ENCODE results near the gene CHAMP1. TPM values are rescaled to one million over a fixed set of nuclear protein-coding genes. Genes with fewer than 3 reads are reported as not detected.
"Not testable (repeated sequence)": the region's sequence is repeated elsewhere in the genome, so short reads cannot be mapped to it uniquely, and the experiment has no call there.

CHAMP1 gene
- total RNA-seq, 1 experiment from 2014 or later = 35.2 TPM

DNA sequence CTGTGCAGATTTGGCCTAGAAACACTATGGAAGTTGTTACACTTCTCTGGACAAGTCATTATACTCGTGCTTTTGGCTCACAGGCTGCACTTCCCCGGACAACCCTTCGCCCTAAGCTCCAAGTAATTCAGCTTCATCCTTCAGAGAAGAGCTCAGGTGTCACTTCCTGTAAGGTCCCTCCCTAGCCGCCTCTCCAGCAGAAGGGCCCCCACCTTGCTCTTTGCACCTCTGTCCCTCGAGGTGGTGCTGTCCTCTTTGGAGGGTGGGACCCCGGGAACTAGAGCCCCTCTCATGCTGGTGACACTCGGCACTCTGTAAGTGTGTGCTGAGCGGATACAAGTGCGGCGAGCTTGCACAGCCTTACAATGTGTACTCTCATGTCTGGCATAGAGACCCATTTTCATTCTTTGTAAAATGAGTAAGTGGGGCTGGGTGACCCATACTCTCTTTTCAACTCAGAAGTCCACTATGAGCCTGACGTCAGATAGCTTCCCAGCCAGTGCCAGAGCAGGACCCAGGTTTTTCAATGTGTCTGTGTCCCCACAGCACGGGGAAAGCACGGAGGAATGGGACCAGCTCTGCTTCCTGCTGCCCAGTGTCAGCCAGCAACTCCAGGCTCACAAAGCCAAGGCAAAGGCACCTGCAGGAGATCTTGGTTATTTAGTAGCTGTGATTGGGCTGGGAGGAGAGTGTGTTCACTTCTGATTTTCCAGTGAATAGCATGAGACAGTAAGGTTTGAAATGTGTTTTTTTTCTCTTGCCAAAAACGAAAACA is 26.9 kb downstream of the CHAMP1 start:
- Histone ChIP-seq H3K4me1 (ENCODE audit: low read length) (peaks cover 11% of the 10 kb centered on the region), H3K27me3 (ENCODE audit: low read length) (no peaks in the 10 kb centered on the region), H3K9ac (ENCODE audit: low read length) (no peak overlapping the region), H3K36me3 (ENCODE audit: insufficient read depth, low read length) (no peaks in the 10 kb centered on the region), H3K9me2 (replicated peaks; ENCODE audit: insufficient read depth, low read length) (no peaks in the 10 kb centered on the region), H3K27ac (ENCODE audit: low read length) (no peak overlapping the region), H3K4me3 (ENCODE audit: low read length) (no peak overlapping the region), H4K20me1 (ENCODE audit: insufficient read depth, low read depth, low read length) (no peaks in the 10 kb centered on the region), H3K79me2 (ENCODE audit: low read length) (no peaks in the 10 kb centered on the region), H3K4me2 (ENCODE audit: low read depth, low read length, poor library complexity, severe bottlenecking) (no peak overlapping the region), H2AFZ (ENCODE audit: low read length) (no peak overlapping the region), H3K9me3 (ENCODE audit: low read length) (no peaks in the 10 kb centered on the region)
- DNase-seq = no peak

- not testable (repeated sequence) for H3K27me3 ChIP-seq (ENCODE audit: low read length); H3K9me3 ChIP-seq (ENCODE audit: low read length); DNase-seq; H3K9ac ChIP-seq (ENCODE audit: low read length); H4K20me1 ChIP-seq (ENCODE audit: insufficient read depth, low read depth, low read length); H3K36me3 ChIP-seq (ENCODE audit: insufficient read depth, low read length); H2AFZ ChIP-seq (ENCODE audit: low read length); H3K4me1 ChIP-seq (ENCODE audit: low read length); H3K4me3 ChIP-seq (ENCODE audit: low read length); H3K79me2 ChIP-seq (ENCODE audit: low read length); H3K27ac ChIP-seq (ENCODE audit: low read length); H3K9me2 ChIP-seq (replicated peaks; ENCODE audit: insufficient read depth, low read length); H3K4me2 ChIP-seq (ENCODE audit: low read depth, low read length, poor library complexity, severe bottlenecking)
Observed at GRCh38 chr13:114347256-114347655, 33.0 kb downstream of the CHAMP1 start.

DNA sequence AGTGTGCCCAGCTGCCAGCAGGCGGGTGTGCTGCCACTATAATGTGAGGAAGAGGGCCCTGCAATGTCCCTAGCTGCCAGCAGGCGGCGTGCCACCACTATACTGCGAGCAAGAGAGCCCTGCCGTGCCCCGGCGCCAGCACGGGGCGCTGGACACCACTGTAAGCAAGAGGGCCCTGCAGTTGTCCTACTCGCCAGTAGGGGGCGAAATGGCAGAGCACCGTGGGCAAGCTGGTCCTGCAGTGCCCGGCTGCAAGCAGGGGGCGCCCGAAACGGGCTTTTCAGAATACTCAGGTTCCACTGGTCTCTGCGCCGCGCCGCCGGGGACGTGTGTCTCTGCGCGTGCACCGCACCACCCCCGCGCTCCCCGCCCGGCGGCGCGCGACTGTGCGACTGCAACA is 38.5 kb downstream of the CHAMP1 start:
- peak; percentile 64 for DNase-seq
- H4K20me1 ChIP-seq (ENCODE audit: insufficient read depth, low read depth, low read length); H3K36me3 ChIP-seq (ENCODE audit: insufficient read depth, low read length); H3K9me3 ChIP-seq (ENCODE audit: low read length); H3K9ac ChIP-seq (ENCODE audit: low read length); H3K4me1 ChIP-seq (ENCODE audit: low read length); H3K79me2 ChIP-seq (ENCODE audit: low read length); H3K27me3 ChIP-seq (ENCODE audit: low read length); H3K9me2 ChIP-seq (replicated peaks; ENCODE audit: insufficient read depth, low read length); H3K4me3 ChIP-seq (ENCODE audit: low read length); H2AFZ ChIP-seq (ENCODE audit: low read length); H3K4me2 ChIP-seq (ENCODE audit: low read depth, low read length, poor library complexity, severe bottlenecking); H3K27ac ChIP-seq (ENCODE audit: low read length): not testable (repeated sequence)

DNA sequence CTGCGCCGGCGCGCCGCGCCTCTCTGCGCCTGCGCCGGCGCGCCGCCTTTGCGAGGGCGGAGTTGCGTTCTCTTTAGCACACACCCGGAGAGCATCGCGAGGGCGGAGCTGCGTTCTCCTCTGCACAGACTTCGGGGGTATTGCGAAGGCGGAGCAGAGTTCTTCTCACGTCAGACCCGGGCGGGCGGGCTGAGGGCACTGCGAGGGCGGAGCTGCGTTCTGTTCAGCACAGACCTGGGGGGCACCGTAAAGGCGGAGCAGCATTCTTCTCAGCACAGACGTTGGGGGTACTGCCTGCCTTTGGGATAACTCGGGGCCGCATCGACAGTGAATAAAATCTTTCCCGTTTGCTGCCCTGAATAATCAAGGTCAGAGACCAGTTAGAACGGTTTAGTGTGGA is 39.1 kb downstream of the CHAMP1 start:
- not testable (repeated sequence) for H3K27ac ChIP-seq (ENCODE audit: low read length); H3K4me2 ChIP-seq (ENCODE audit: low read depth, low read length, poor library complexity, severe bottlenecking); H3K9me3 ChIP-seq (ENCODE audit: low read length); H3K4me3 ChIP-seq (ENCODE audit: low read length); H4K20me1 ChIP-seq (ENCODE audit: insufficient read depth, low read depth, low read length); H3K27me3 ChIP-seq (ENCODE audit: low read length); H2AFZ ChIP-seq (ENCODE audit: low read length); H3K79me2 ChIP-seq (ENCODE audit: low read length); H3K36me3 ChIP-seq (ENCODE audit: insufficient read depth, low read length); H3K9ac ChIP-seq (ENCODE audit: low read length); H3K4me1 ChIP-seq (ENCODE audit: low read length); H3K9me2 ChIP-seq (replicated peaks; ENCODE audit: insufficient read depth, low read length); DNase-seq

Small RNAs within 50 kb of the gene (small RNA-seq; reads per million reads assigned to genes)
- gene MIR4502 = not detected

Other genes starting within 250 kb of the CHAMP1 start
- 0.56 and 2.4 TPM in 2 replicates for gene RASA3, start 181.9 kb upstream of the CHAMP1 start, total RNA-seq (2014; rRNA removed; shearing (Covaris generic); ENCODE audit: low replicate concordance)
- not detected in 2 replicates for gene CFAP97D2, start 135.2 kb upstream of the CHAMP1 start, total RNA-seq (2014; rRNA removed; shearing (Covaris generic); ENCODE audit: low replicate concordance)
- 41.9 and 57.1 TPM in 2 replicates for gene CDC16, start 79.6 kb upstream of the CHAMP1 start, total RNA-seq (2014; rRNA removed; shearing (Covaris generic); ENCODE audit: low replicate concordance)
- gene UPF3A, start 32.9 kb upstream of the CHAMP1 start, total RNA-seq (2014; rRNA removed; shearing (Covaris generic); ENCODE audit: low replicate concordance) = 35.8 and 41.1 TPM in 2 replicates